HG03066 (cell line): ENCODE data around the gene FAM222B.
"Not testable (repeated sequence)": the region's sequence is repeated elsewhere in the genome, so short reads cannot be mapped to it uniquely, and the experiment has no call there.

ENCODE experiments used
- ATAC-seq: cut with Tn5 transposase; IDR thresholded peaks from one replicate; pipeline ENCODE4 v1.9.1; 2021; ENCODE audit warnings: low read depth; ENCODE audit not compliant: unreplicated experiment

FAM222B gene

GRCh38 chr17:28747801-28748750 lies 94.5 kb downstream of the FAM222B start:
- ATAC-seq = no peak

GRCh38 chr17:28747051-28747691 lies 95.4 kb downstream of the FAM222B start:
- no peak for ATAC-seq

- no peak for ATAC-seq
Measured at GRCh38 chr17:28746611-28747050, 96.0 kb downstream of the FAM222B start.

- no peak for ATAC-seq
Measured at GRCh38 chr17:28745786-28746411, 96.7 kb downstream of the FAM222B start.

DNA sequence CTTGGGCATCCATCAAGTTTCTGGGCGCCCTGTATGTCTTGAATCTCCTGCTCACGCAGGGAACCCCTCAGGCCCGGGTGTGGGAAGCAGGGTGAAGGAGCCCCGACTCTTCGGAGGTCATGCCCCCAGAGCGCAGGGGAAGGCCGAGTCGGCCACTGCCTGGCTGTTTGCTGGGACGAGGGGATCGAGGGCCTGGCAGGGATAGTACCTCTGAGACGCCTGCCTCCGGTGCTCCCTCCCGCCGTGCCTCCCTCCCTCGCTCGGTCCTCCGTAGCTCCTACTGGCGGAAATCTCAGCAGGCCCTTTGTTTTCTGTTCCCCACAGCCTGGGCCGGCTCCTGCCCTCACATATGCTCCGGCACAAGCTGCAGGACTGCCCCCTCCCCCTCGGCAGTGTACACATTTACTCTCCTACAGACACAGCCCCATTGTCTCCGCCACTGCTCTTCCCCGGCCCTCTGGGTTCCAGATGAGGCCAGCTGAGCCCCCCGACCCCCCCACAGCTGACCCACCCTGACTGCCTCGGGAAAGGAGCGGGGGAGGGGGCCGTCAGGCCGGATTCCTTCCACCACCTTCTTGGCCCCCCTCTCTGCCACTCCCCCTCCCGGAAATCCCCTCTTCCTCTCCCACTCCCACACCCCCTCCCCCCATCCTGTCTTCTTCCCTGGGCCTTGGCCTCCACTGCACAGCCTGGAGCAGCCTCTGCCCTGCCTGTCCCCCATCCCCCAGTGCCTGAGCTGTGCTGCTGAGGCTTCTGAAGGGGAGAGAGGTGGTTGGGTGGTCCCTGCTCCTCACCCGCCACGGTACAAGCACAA lies 97.4 kb downstream of the FAM222B start:
- no peak for ATAC-seq

DNA sequence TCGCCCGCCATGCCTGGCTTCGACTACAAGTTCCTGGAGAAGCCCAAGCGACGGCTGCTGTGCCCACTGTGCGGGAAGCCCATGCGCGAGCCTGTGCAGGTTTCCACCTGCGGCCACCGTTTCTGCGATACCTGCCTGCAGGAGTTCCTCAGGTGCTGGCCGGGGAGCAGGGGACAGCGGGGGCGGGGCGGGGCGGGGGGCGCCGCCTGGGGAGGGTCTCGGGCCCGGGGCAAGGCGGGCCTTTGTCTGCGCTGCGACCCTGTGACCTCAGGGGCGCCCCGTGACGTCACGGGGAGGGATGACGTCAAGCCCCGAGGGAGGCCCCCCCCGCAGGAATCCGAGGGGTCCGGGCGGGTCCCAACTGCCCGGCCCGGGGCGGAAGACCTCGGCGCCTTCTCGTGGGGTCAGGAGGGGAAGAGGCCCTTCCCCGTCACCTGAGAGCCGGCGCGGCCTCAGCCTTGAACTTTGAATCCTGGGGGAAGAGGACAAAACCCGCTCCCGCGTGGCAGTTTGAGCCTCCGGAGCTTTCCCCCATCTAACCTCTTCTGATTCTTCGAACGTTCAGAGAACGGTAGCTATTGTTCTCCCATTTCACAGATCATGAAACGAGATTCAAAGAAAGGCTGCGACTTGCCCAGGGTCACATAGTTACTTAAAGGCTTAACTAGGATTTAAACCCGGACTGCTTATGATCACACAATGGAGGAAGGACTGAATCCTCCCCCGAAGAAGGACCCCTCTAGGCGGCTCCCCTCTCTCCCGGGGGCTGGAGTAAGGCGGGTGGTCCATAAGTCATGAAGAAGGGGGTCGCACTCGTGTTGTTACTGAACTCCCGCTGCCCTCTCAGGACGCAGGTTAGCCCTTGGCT lies 98.3 kb downstream of the FAM222B start:
- ATAC-seq = peak; percentile 18

GRCh38 chr17:28743243-28744103 lies 99.1 kb downstream of the FAM222B start, which contains the start of gene TRAF4:
TRAF4 (plus strand) TSS chr17:28744011; CDS start chr17:28744113, 102 bp downstream.
- ATAC-seq = peak; percentile 49

GRCh38 chr17:28741358-28742349 lies 100.9 kb downstream of the FAM222B start:
- ATAC-seq = no peak

DNA sequence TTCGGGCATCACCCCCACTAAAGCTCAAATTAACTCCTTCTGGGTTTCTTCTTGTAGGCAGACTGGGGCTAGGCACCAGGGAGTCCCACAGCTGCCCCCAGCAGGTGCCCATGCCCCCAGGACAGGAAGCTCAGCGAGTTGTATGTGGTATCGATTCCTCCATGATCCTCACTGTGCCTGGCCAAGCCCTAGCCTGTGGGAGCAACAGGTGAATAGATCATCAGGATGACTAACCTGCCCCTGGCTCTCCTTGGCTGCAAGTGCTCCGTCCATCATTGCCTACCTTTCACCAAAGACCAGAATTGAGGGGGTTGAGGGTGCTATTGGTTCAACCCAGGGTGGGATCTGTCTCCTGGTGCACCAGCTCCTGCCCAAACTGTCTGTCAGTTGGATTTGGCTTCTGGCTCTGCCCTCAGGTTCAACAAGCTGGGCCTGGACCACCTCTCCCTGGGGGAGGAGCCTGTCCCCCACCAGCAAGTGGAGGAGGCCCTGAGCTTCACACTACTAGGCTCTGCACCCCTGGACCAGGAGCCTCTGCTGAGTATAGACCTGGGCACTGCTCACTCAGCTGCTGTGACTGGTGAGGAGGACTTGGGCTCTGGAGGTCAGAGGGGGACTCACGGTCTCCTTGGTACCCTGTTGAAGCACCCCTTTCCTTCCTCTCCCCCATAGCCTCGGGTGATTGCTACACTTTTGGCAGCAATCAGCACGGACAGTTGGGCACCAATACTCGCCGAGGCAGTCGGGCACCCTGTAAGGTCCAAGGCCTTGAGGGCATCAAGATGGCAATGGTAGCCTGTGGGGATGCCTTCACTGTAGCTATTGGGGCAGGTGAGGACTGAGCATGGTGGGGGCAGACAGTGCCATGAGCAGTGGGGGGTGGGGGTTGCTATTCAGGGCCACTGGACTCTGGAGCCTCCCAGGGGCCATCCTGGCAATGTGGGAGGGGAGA lies 101.9 kb downstream of the FAM222B start:
- no peak for ATAC-seq

GRCh38 chr17:28738680-28739384 lies 103.8 kb downstream of the FAM222B start:
- no peak for ATAC-seq

DNA sequence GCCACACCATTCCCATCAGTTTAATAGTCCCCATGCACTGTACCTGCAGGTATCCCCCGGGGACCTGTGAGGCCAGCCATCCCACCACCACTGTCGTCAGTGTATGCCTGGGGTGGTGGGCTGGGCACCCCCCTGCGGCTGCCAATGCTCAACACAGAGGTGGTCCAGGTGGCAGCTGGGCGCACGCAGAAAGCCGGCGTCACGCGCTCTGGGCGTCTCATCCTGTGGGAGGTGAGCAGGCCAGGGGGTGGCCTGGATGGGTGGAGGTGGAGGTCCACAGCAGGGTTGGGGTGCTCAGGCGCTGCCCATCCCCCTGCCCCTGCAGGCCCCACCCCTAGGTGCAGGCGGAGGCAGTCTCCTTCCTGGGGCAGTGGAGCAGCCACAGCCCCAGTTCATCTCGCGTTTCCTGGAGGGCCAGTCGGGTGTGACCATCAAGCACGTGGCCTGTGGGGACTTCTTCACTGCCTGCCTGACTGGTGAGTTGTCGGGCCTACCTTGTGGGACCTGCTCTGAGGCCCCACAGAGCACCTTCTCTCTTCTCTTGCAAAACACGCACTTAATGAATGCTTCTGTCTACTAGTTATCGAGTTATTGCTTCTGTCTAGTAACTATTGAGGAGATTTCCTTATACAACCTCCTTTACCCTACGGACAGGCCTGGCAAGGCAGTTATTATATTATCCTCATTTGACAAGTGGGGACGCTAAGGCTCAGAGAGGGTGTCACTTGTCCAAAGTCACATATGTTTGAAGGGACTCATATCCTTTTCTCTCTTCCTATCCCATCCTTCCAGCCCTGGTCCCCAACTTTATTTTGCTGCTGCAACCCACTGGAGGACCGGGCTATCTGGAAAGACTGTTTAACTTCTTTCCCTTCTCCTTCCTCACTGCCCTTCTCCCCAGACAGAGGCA lies 104.6 kb downstream of the FAM222B start:
- no peak for ATAC-seq

DNA sequence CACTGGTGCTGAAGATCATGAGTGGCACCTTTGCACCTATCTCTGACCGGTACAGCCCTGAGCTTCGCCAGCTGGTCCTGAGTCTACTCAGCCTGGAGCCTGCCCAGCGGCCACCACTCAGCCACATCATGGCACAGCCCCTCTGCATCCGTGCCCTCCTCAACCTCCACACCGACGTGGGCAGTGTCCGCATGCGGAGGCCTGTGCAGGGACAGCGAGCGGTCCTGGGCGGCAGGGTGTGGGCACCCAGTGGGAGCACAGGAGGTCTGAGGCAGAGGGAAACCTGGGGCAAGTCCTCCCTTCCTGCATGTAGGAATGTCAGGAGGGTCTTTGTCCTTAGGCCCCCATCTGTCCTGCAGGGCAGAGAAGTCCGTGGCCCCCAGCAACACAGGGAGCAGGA lies 105.3 kb downstream of the FAM222B start:
- no peak for ATAC-seq

- not testable (repeated sequence) for ATAC-seq
Measured at GRCh38 chr17:28735913-28736769, 106.4 kb downstream of the FAM222B start.
